AG09319 (cell line): ENCODE results near the gene TMEM52.

ENCODE experiments used
- DNase-seq: peaks from one replicate; pipeline ENCODE4 v3.0.0-alpha.2; 2010; ENCODE audit warnings: low read depth; ENCODE audit errors: extremely low read depth
- CTCF ChIP-seq: IDR thresholded peaks from 2 replicates; pipeline ENCODE4 v1.5.1; 2011; ENCODE audit warnings: low read depth, mild to moderate bottlenecking, inconsistent platforms, low read length, moderate library complexity

The TMEM52 gene

GRCh38 chr1:1869469-1869868 lies 49.6 kb downstream of the TMEM52 start:
- TF ChIP-seq CTCF, result no peak

More at GRCh38 chr1:1869469-1869868, 49.6 kb downstream of the TMEM52 start:
- DNase-seq, result no peak
